Brain pericyte (primary cell): Measurements from ENCODE around the gene FOXO4.
"Not testable (repeated sequence)": the region's sequence is repeated elsewhere in the genome, so short reads cannot be mapped to it uniquely, and the experiment has no call there.

ENCODE experiments used
- DNase-seq: peaks from one replicate; pipeline ENCODE4 v3.0.0-alpha.2; 2012; ENCODE audit warnings: low read depth, low spot score

The FOXO4 gene, protein sequence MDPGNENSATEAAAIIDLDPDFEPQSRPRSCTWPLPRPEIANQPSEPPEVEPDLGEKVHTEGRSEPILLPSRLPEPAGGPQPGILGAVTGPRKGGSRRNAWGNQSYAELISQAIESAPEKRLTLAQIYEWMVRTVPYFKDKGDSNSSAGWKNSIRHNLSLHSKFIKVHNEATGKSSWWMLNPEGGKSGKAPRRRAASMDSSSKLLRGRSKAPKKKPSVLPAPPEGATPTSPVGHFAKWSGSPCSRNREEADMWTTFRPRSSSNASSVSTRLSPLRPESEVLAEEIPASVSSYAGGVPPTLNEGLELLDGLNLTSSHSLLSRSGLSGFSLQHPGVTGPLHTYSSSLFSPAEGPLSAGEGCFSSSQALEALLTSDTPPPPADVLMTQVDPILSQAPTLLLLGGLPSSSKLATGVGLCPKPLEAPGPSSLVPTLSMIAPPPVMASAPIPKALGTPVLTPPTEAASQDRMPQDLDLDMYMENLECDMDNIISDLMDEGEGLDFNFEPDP

GRCh38 chrX:71095555-71095980, at the start of gene FOXO4:
FOXO4 (plus strand) TSS chrX:71095851; CDS start chrX:71096529, 678 bp downstream.
- peak; percentile 46 for DNase-seq

GRCh38 chrX:71047891-71048290, 47.8 kb upstream of the FOXO4 start:
- not testable (repeated sequence) for DNase-seq

- DNase-seq, result no peak
Measured at GRCh38 chrX:71052721-71053120, 42.9 kb upstream of the FOXO4 start.

DNA sequence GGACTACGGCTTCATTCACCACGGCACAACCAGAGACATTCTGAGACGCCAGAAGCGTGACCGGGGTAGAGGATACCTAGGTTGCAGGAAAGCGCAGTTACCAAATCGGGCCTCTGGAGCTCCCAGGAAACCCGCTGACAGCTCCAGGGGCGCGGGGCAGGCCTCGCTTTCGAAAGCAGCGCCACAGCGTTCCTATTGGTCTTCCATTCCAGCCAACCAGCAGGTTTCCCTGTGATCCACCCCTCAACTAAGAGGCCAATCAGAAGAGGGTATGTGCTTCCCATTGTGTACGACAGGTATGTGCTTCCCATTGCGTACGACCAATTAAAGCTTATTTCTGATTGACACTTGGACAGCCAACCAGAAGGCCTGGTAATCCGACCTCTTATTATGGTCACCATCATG, 42.4 kb upstream of the FOXO4 start:
- DNase-seq, result peak; percentile 3

DNA sequence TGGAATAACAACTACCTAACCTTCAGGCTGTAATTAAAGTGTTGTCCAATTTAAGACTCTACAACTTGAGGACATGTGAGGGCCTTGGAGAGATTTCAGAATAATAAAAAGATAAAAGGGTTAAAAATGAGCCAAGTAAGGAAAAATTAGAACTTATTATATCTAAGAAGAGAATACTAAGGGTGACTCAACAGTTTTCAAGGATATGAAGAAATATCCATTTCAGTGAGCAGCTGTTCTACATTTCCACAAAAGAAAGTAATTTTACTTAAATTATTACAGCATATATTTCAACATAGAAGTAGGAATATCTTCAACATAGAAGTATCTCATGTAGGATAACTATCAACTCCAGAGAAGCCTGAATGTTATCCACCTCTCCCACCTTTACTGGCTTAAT, 38.8 kb upstream of the FOXO4 start:
- no peak for DNase-seq

DNA sequence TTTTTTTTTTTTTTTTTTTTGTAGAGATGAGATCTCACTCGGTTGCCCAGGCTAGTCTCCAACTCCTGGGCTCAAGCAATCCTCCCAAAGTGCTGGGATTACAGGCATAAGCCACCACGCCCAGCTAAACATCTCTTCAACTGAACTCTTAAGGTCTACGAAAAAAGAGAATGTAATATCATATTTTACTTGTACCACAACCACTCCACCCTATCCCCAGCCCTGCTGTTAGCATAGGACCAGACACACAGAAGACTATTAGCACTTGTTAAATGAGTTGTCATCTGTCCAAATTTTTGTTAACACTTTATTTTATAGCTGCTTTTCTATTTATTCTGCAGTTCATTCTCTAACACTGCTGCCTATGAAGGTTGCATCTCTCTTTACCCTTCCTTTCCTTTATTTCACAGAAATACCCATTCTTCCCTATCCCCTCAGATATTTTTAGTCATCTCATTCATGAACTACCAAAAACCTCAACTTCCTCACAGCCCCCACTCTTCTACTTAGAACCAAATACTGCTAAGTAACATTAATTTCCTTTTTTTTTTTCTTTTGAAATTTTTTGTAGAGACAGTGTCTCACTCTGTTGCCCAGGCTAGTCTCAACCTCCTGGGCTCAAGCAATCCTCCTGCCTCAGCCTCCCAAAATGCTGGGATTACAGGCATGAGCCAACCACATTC, 37.7 kb upstream of the FOXO4 start:
- DNase-seq, result no peak

DNA sequence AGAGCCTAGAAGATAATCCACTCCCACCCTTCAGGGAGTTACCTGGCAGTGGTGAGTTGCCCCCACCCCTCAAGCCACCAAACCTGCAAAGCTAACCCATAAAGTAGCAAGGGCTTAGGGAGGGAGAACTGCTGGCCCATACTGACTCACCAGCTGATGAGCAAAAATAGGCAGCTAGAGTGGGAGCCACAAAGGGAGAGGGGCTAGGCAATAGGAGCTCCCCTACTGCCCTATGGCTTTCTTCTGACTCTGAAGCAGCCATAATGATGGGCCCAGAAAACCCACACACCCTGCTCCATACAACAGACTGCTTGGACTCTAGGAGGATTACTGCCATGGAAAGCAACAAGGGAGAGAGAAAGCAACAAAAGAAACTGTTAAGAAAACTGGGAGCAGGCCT, 35.5 kb upstream of the FOXO4 start:
- no peak for DNase-seq

DNA sequence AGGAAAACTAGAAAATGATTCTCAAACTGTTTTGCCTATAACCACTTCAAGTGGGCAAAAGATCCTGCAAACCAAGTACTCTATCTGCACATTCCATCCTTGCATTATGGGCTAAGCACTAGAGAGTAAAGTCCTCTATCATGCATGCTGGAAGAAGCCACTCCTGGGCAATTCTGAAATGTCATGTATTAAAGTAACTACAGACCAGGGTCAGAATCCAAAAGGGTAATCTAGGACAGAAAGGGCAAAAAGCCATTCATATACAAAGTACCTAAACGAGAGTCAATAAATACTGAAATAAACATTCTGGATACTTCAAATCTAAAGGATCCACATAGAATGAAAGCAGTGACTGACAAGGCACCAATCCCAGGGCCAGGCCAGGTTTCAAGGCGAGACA, 28.6 kb upstream of the FOXO4 start:
- no peak for DNase-seq

GRCh38 chrX:71067712-71068043, 28.0 kb upstream of the FOXO4 start:
- no peak for DNase-seq

DNA sequence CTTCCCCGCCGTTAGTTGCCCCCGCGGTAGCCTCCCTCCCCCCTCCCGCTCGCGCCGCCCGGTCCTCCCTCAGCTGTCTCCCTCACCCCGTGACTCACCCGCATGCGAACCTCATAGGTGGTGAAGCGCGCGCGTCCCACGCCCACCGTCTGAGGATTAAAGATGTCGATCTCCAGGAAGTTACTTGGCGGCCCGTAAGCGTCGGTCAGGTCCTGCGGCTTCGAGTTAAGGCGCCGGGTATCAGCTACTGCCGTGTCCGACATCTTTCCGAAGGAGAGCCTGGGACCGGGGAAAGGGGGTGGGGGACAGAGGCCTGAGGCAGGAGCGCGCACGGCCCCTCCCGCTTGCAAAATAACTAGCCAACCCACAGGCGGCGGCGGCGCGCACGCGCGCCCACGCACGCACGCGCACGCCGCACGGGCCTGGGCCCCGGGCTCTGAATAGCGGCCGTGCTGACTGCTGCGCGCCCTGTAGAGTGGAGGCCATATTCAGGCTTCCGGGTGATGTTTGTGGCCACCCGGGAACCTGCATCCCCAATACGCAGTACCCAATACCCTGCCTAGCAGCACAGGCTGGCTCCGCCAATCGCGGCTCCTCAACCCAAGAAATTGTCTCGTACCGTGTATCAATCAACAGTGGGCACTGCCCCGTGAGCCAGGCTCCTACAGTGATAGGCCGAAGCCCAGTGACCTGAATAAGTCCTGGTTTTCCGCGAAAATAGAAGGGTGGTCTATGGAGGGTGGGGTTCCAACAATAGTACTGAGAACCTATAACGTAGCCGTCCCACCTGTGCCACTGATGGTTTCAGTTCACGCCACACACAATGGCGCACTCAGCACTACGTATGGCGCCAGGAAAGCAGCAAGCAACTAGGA, 27.4 kb upstream of the FOXO4 start, which contains the start of gene SNX12:
Gene SNX12 (minus strand): TSS at position 291 of the 875 bp plus-strand sequence. CDS start 28 bp downstream, at position 263.
- DNase-seq, result peak; percentile 78

GRCh38 chrX:71070531-71070930, 25.1 kb upstream of the FOXO4 start:
- DNase-seq, result no peak

GRCh38 chrX:71081330-71082123, 14.1 kb upstream of the FOXO4 start:
- no peak for DNase-seq

DNA sequence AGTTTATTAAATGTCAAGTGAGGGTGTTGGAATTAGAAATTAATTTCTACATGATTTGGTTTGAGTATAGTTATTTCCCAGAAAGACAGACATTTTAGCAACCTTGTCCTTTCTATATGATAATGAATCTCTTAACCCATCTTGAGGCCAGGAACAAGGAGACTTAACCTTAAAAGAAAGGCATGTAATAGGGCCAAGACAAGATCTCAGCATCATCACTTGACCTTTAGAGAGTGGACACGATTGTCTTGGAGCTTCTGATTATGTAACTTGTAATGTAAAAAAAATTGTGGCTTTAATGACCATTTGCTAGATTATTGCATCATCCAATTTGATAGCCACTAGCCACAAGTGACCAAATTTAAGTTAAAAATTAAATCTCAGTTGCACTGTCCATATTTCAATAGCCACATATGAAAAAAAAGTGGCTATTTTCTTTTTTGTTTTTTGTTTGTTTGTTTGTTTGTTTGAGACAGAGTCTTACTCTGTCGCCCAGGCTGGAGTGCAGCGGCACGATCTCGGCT, 13.5 kb upstream of the FOXO4 start:
- no peak for DNase-seq

DNA sequence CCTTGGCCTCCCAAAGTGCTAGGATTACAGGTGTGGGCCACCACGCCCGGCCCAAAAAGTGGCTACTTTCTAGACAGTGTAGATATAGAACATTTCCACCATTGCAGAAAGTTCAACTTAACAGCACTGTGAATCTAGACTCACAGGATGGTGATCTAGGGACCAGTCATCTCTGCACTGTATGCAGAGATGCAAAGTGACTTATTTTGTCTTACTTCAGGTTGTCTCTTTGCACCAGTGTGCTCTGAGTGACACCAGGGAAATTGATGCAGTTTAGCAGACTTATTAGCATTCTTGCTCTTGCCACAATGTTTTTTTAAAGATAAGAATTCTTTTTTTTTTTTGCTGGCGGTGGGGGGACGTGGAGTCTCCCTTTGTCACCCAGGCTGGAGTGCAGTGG, 12.8 kb upstream of the FOXO4 start:
- no peak for DNase-seq

GRCh38 chrX:71085900-71086299, 9.8 kb upstream of the FOXO4 start:
- no peak for DNase-seq

- no peak for DNase-seq
Measured at GRCh38 chrX:71091263-71091662, 4.4 kb upstream of the FOXO4 start.

DNA sequence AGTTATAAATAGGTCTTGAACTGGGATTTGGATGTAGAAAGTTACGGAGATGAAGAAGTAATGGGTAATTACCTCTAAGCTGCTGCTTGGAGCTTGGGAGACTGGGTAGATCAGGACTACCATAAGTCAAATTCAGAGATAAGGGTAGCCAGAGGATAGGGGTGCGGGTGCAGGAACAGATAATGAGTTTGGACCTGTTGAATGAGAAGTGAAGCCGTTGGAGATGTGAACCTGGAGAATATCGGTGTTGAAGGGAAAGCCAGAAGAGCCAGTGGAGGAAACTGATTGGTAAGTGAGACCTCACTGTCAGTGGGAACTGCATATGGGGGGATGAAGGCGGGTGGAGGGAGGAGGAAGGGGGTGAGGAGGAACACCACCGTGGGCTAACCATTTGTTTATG, 618 bp upstream of the FOXO4 start:
- no peak for DNase-seq

GRCh38 chrX:71095981-71096759, 519 bp downstream of the FOXO4 start:
- DNase-seq, result no peak

GRCh38 chrX:71096760-71097032, 1.0 kb downstream of the FOXO4 start:
- no peak for DNase-seq

GRCh38 chrX:71098302-71098701, 2.7 kb downstream of the FOXO4 start:
- DNase-seq, result no peak
